T-cell (primary cell): ENCODE results near the gene LCE5A. TPM values are rescaled to one million over a fixed set of nuclear protein-coding genes. Genes with fewer than 3 reads are reported as not detected.

ENCODE experiments used
- ATAC-seq, 4 experiments: fragments of 200-7000 bp in 3 of 4; fragments of 150-1000 bp in 1 of 4; cut with Tn5 transposase; replicated peaks in 1 of 4; 1 replicate in 3 of 4; 2 replicates in 1 of 4; pipeline ENCODE4 v1.10.0; 2021; ENCODE audit warnings: moderate library complexity in 3 of 4, mild to moderate bottlenecking in 2 of 4, moderate number of reproducible peaks in 1 of 4
- CTCF ChIA-PET, 2 donors: fragments of 300-600 bp; sonication (Branson Sonifier 250); formaldehyde crosslinking; loops; one replicate each; lab custom pipeline; 2022; ENCODE audit warnings: antibody characterized with exemption in 2 of 2; lab: Charles Lee
- POLR2A ChIA-PET, 2 donors: fragments of 300-600 bp; sonication (Branson Sonifier 250); formaldehyde crosslinking; loops; one replicate each; lab custom pipeline; 2022; ENCODE audit warnings: antibody characterized with exemption in 2 of 2; lab: Charles Lee
- DNase-seq, 35 experiments: peaks; one replicate each; pipeline versions ENCODE4 v3.0.0 to v3.0.0-alpha.2; 2013 to 2023
- H3K27ac ChIP-seq: one replicate; pipeline ENCODE4 v1.5.1; 2013; ENCODE audit warnings: low read length
- H3K27me3 ChIP-seq, 2 experiments: replicated peaks in 1 of 2; 1 replicate in 1 of 2; 2 replicates in 1 of 2; pipeline versions ENCODE4 v1.6.1 to v1.7.0; 2013; ENCODE audit warnings: low read length in 1 of 2, mixed read lengths in 1 of 2; ENCODE audit not compliant: control insufficient read depth in 2 of 2, insufficient read depth in 2 of 2; ENCODE audit errors: extremely low read depth in 1 of 2
- H3K36me3 ChIP-seq, 2 donors: 1 replicate in 1 of 2; 2 replicates in 1 of 2; pipeline versions ENCODE4 v1.6.1 to v1.7.0; 2013; ENCODE audit warnings: low read length in 1 of 2; ENCODE audit not compliant: control insufficient read depth in 2 of 2, insufficient read depth in 1 of 2; ENCODE audit errors: extremely low read depth in 1 of 2
- H3K4me1 ChIP-seq, 2 experiments: 1 replicate in 1 of 2; 2 replicates in 1 of 2; pipeline versions ENCODE4 v1.6.1 to v1.7.0; 2013; ENCODE audit warnings: low read length in 2 of 2, mixed read lengths in 1 of 2; ENCODE audit not compliant: insufficient read depth in 2 of 2, control insufficient read depth in 1 of 2; ENCODE audit errors: extremely low read depth in 1 of 2
- H3K4me3 ChIP-seq, 2 donors: 1 replicate in 1 of 2; 2 replicates in 1 of 2; pipeline versions ENCODE4 v1.5.1 to v1.7.0; 2013; ENCODE audit warnings: mild to moderate bottlenecking in 2 of 2, low read length in 1 of 2, moderate library complexity in 1 of 2; ENCODE audit not compliant: control insufficient read depth in 1 of 2; ENCODE audit errors: extremely low read depth in 1 of 2
- H3K9me3 ChIP-seq: 2 replicates; pipeline ENCODE4 v1.7.0; 2013
- H3K27ac Mint-ChIP-seq, 2 donors: one replicate each; pipeline ENCODE4 v1.8.0; 2020 to 2021; ENCODE audit warnings: mild to moderate bottlenecking in 2 of 2, mixed read lengths in 2 of 2
- H3K27me3 Mint-ChIP-seq, 2 donors: one replicate each; pipeline ENCODE4 v1.8.0; 2021 to 2022; ENCODE audit warnings: mixed read lengths in 2 of 2
- H3K36me3 Mint-ChIP-seq: one replicate; pipeline ENCODE4 v1.8.0; 2021; ENCODE audit warnings: mixed read lengths
- H3K4me1 Mint-ChIP-seq, 3 donors: one replicate each; pipeline ENCODE4 v1.8.0; 2020 to 2022; ENCODE audit warnings: mixed read lengths in 3 of 3, mild to moderate bottlenecking in 1 of 3
- H3K4me3 Mint-ChIP-seq, 3 donors: one replicate each; pipeline ENCODE4 v1.8.0; 2020 to 2022; ENCODE audit warnings: mild to moderate bottlenecking in 3 of 3, mixed read lengths in 3 of 3, moderate library complexity in 3 of 3
- H3K9me3 Mint-ChIP-seq, 3 donors: one replicate each; pipeline ENCODE4 v1.8.0; 2020 to 2022; ENCODE audit warnings: mixed read lengths in 3 of 3
- WGBS: methylation state at CpG from one replicate; pipeline ENCODE4 v1.1.5; 2013; ENCODE audit warnings: missing lambda C conversion rate; ENCODE audit not compliant: insufficient coverage; 5-methylcytosine and 5-hydroxymethylcytosine counted together
- total RNA-seq, 35 experiments: library from RNA in 6 of 35; stranded (reverse) in 6 of 35; fragments of 120-200 nt in 1 of 35; gene quantifications; one replicate each; pipeline versions ENCODE4 v1.2.1 to v1.2.4 and lab custom pipeline; 2013 to 2026

LCE5A gene
- not detected for total RNA-seq
- not detected for total RNA-seq (2013)
- total RNA-seq (lab: John Stamatoyannopoulos, UW), result 0 to 0.06 (median 0) reads per million in 29 experiments

DNA sequence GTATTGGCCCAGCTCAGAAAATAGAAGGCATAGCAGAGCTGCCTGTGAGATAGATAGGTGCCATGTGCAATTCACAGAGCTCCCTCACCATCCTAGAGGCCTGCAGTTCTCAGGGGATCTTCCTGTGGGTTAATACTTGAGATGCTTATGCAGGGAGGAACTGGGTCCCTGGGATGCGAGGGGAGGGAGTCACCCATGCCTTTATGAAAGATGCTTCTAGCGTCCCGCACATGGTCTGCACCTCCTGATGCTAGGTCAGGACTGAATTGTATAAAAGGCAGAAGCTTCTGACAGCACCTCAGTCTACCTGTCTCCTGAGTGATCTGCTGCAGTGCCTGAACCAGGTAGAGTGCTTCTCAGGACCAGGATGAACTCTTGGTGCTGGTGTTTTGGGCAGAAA lies at the start of gene LCE5A:
LCE5A (plus strand) TSS at position 301 of the 400 bp plus-strand sequence. CDS start 732 bp downstream, outside the sequence.
- no peaks in the 10 kb centered on the region for H3K9me3 Mint-ChIP-seq
- Histone ChIP-seq H3K4me1 (peaks cover 0 to 4% of the 10 kb centered on the region in 2 experiments), H3K27me3 (peaks cover 16 to 32% of the 10 kb centered on the region in 2 experiments), H3K4me3 (no peak within 1 kb of the TSS), H3K27ac (no peak within 1 kb of the TSS), H3K9me3 (no peaks in the 10 kb centered on the region), H3K36me3 (no peaks in the 10 kb centered on the region)
- no peak for ATAC-seq
- no peak within 1 kb of the TSS for H3K4me3 Mint-ChIP-seq
- H3K4me1 Mint-ChIP-seq, result peaks cover 5 to 6% (median 6%) of the 10 kb centered on the region in 3 donors
- peaks cover 56 to 57% of the 10 kb centered on the region in 2 donors for H3K27me3 Mint-ChIP-seq
- H3K36me3 Mint-ChIP-seq, result no peaks in the 10 kb centered on the region
- no peak for DNase-seq
- ChIA-PET CTCF (no interaction called here), POLR2A (no interaction called here)
- WGBS, result 95% methylated on average over 3 of the region's 3 CpGs
- H3K27ac Mint-ChIP-seq, result no peak within 1 kb of the TSS

DNA sequence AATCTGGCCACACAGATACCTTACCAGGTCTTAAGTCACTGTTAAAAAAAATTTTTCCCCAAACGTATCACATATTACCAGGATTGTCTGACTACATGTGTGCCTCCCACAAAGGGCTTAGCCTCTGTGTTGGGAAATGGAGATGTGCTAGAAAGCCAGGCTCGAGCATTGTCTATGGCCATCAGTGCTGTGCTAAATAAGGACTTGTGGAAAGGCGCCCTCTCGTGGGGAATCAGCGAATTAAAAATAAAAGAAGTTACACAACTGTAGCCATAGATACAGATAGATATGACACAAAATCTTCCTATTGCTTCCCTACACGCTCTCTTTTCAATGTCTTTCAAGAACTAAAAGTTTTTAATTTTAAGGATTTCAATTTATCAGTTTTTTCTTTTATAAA lies 49.1 kb upstream of the LCE5A start:
- peaks cover 0 to 4% (median 0%) of the 10 kb centered on the region in 3 donors for H3K9me3 Mint-ChIP-seq
- peaks cover 4% of the 10 kb centered on the region for H3K9me3 ChIP-seq
- no peak overlapping the region for H3K27ac Mint-ChIP-seq
- ATAC-seq, result peak; percentile 32 to 61 (median 37)
- H3K4me1 ChIP-seq, result peaks cover 4 to 14% of the 10 kb centered on the region in 2 experiments
- H3K27me3 ChIP-seq, result no peaks in the 10 kb centered on the region
- peak overlapping the region in 2 of 3 donors; percentile 7 to 35 for H3K4me3 Mint-ChIP-seq
- no peak overlapping the region for H3K4me3 ChIP-seq
- CTCF ChIA-PET, result no interaction called here
- WGBS, result no CpG with 5 or more reads among the region's 6 CpGs
- DNase-seq, result peak in 32 of 35 experiments; percentile 12 to 81 (median 50)
- peaks cover 26 to 28% (median 27%) of the 10 kb centered on the region in 3 donors for H3K4me1 Mint-ChIP-seq
- no peak overlapping the region for H3K27ac ChIP-seq
- H3K36me3 Mint-ChIP-seq, result no peaks in the 10 kb centered on the region
- H3K36me3 ChIP-seq, result no peaks in the 10 kb centered on the region
- POLR2A ChIA-PET, result no interaction called here
- no peaks in the 10 kb centered on the region for H3K27me3 Mint-ChIP-seq

DNA sequence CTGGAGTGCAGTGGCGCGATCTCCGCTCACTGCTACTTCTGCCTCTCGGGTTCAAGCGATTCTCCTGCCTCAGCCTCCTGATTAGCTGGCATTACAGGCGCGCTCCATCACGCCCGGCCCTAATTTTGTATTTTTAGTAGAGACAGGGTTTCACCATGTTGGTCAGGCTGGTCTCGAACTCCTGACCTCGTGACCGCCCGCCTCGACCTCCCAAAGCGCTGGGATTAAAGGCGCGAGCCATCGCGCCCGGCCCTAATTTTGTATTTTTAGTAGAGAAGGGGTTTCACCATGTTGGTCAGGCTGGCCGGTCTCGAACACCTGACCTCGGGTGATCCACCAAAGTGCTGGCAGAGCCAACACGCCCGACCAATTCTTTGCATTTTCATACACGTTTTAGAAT lies 48.0 kb upstream of the LCE5A start:
- Mint-ChIP-seq H3K27me3 (peaks cover 5 to 7% of the 10 kb centered on the region in 2 donors), H3K27ac (no peak overlapping the region), H3K36me3 (no peaks in the 10 kb centered on the region), H3K9me3 (peaks cover 0 to 9% (median 0%) of the 10 kb centered on the region in 3 donors), H3K4me1 (peaks cover 26 to 28% (median 27%) of the 10 kb centered on the region in 3 donors), H3K4me3 (no peak overlapping the region)
- 98% methylated on average over 17 of the region's 26 CpGs for WGBS
- H3K4me3 ChIP-seq, result no peak overlapping the region
- POLR2A ChIA-PET, result no interaction called here
- no peak for ATAC-seq
- H3K9me3 ChIP-seq, result peaks cover 4% of the 10 kb centered on the region
- H3K36me3 ChIP-seq, result no peaks in the 10 kb centered on the region
- no peak overlapping the region for H3K27ac ChIP-seq
- peaks cover 4 to 14% of the 10 kb centered on the region in 2 experiments for H3K4me1 ChIP-seq
- no peaks in the 10 kb centered on the region for H3K27me3 ChIP-seq
- DNase-seq, result no peak
- CTCF ChIA-PET, result no interaction called here

GRCh38 chr1:152466217-152466616 lies 44.4 kb upstream of the LCE5A start:
- DNase-seq, result no peak
- POLR2A ChIA-PET, result no interaction called here
- no peaks in the 10 kb centered on the region for H3K36me3 Mint-ChIP-seq

DNA sequence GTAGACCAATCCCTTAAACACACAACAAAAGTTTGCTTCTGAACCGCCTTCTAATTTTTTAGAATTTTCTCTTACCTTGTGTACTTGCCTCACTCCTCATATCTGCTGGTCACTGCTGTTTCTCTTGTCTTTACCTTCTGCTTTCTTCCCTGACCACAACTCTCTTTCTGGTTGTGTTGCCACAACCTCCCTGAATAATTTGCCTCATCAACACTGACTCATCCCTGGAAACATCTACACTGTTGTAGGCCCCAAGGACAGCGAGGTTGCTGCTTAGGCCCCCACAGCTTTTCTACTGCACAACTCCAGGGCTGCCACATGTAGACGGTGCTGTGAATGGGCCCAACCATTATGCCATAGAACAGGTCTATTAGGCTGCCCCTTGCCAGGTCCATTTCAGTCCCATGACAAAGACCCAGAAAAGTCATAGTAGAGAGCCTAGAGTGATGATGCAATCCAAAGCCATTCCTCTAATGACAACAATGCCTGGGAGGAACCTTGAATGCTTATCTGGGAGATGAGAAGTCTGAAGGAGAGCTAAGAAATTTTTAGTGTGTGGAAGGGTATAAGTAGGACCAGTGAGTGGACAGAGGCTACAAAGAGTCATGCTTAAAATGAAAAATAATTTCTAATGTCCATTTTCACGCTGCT lies 36.6 kb upstream of the LCE5A start:
- Histone ChIP-seq H3K27ac (no peak overlapping the region), H3K27me3 (peaks cover 0 to 2% of the 10 kb centered on the region in 2 experiments), H3K4me3 (no peak overlapping the region), H3K9me3 (no peaks in the 10 kb centered on the region), H3K36me3 (no peaks in the 10 kb centered on the region), H3K4me1 (no peaks in the 10 kb centered on the region)
- DNase-seq (no peak), ATAC-seq (no peak)
- Mint-ChIP-seq H3K27ac (no peak overlapping the region), H3K4me3 (no peak overlapping the region), H3K9me3 (peaks cover 21 to 34% (median 29%) of the 10 kb centered on the region in 3 donors), H3K27me3 (peaks cover 15 to 16% of the 10 kb centered on the region in 2 donors), H3K36me3 (no peaks in the 10 kb centered on the region), H3K4me1 (no peaks in the 10 kb centered on the region)
- POLR2A ChIA-PET, result no interaction called here
- 100% methylated on average over 1 of the region's 4 CpGs for WGBS
- CTCF ChIA-PET, result no interaction called here

More at GRCh38 chr1:152466217-152466616, 44.4 kb upstream of the LCE5A start:
- Mint-ChIP-seq H3K27ac (no peak overlapping the region), H3K4me1 (peaks cover 0 to 3% (median 3%) of the 10 kb centered on the region in 3 donors), H3K9me3 (peaks cover 0 to 9% (median 0%) of the 10 kb centered on the region in 3 donors), H3K27me3 (peaks cover 17 to 24% of the 10 kb centered on the region in 2 donors), H3K4me3 (no peak overlapping the region)
- Histone ChIP-seq H3K4me1 (no peaks in the 10 kb centered on the region), H3K27ac (no peak overlapping the region), H3K4me3 (no peak overlapping the region), H3K9me3 (peaks cover 4% of the 10 kb centered on the region), H3K36me3 (no peaks in the 10 kb centered on the region), H3K27me3 (peaks cover 0 to 2% of the 10 kb centered on the region in 2 experiments)
- ATAC-seq, result no peak
- WGBS, result no CpG with 5 or more reads among the region's 1 CpG
- CTCF ChIA-PET, result interaction anchor here in 1 of 2 donors (0.7 kb wide), 1 partner anchor 10 kb away, joined by 3 read pairs; no protein-coding TSS in a partner anchor

DNA sequence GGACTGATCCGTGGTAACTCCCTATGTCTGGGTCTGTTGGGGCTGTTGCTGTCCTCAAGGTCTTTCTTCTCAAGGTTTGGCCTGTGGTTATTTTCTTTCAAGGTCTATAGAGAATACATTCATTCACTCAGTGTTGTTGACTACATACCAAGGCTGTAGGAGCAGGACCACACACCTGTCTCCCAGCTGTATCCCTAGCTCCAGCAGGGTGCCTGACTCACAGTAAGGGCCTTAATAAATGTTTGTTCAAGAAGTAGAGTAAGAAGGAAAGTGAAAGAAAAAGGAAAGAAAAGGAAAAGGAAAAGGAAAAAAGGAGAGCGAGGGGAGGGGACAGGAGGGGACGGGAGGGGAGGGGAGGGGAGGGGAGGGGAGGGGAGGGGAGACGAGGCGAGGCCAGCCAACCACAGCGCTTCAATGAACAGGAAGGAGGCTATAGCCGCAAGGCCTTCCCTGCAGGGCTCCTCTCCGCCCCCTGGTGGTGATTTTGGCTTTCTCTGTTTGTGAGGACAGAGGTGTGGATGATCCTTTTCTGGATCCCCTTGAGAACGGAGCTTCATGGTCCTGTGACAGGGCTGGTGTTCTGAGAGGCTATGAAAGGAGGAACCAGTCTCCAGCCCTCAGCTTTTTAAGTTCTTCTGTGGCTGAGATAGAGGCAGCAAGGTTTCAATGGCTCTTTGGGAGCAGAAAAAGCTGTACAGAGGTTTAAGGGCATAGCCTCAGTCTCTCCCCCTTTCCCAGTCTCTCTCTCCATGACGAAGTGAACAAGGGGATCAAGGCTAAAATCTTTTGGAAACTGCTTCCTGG lies 30.6 kb upstream of the LCE5A start:
- WGBS, result 74% methylated on average over 2 of the region's 10 CpGs
- peak overlapping the region in 1 of 2 donors; percentile 49 for H3K27ac Mint-ChIP-seq
- H3K4me3 Mint-ChIP-seq, result no peak overlapping the region
- ATAC-seq (peak; percentile 54 to 77 (median 62)), DNase-seq (peak; percentile 5 to 72 (median 41))
- no peak overlapping the region for H3K4me3 ChIP-seq
- no peaks in the 10 kb centered on the region for H3K9me3 ChIP-seq
- H3K36me3 ChIP-seq, result no peaks in the 10 kb centered on the region
- CTCF ChIA-PET, result interaction anchor here (0.8 to 2.7 kb wide), 4 partner anchors 9 to 110 kb away, joined by 3 to 15 read pairs (median 5); no protein-coding TSS in a partner anchor
- peaks cover 19 to 26% (median 25%) of the 10 kb centered on the region in 3 donors for H3K9me3 Mint-ChIP-seq
- peaks cover 1 to 2% of the 10 kb centered on the region in 2 donors for H3K27me3 Mint-ChIP-seq
- POLR2A ChIA-PET, result no interaction called here
- no peak overlapping the region for H3K27ac ChIP-seq
- H3K4me1 ChIP-seq, result peaks cover 0 to 8% of the 10 kb centered on the region in 2 experiments
- no peaks in the 10 kb centered on the region for H3K36me3 Mint-ChIP-seq
- H3K27me3 ChIP-seq, result no peaks in the 10 kb centered on the region
- H3K4me1 Mint-ChIP-seq, result peaks cover 10 to 15% (median 14%) of the 10 kb centered on the region in 3 donors
